Muscle layer of duodenum (tissue), 2 donors: ENCODE data around the gene C7orf57.

Experiments
- H3K27ac ChIP-seq: one replicate; pipeline ENCODE4 v1.7.0; 2013; ENCODE audit warnings: mild to moderate bottlenecking, low read length
- H3K27me3 ChIP-seq: one replicate; pipeline ENCODE4 v1.7.0; 2013; ENCODE audit warnings: low read depth, mild to moderate bottlenecking, control low read depth, low read length
- H3K36me3 ChIP-seq, 2 donors: one replicate each; pipeline ENCODE4 v1.7.0; 2013; ENCODE audit warnings: low read length in 2 of 2, control low read depth in 1 of 2, mild to moderate bottlenecking in 1 of 2; ENCODE audit not compliant: insufficient read depth in 2 of 2, control insufficient read depth in 1 of 2
- H3K4me1 ChIP-seq, 2 donors: one replicate each; pipeline ENCODE4 v1.7.0; 2013; ENCODE audit warnings: low read length in 2 of 2, mild to moderate bottlenecking in 2 of 2, control low read depth in 1 of 2, moderate library complexity in 1 of 2; ENCODE audit not compliant: insufficient read depth in 2 of 2, control insufficient read depth in 1 of 2
- H3K4me3 ChIP-seq, 2 donors: one replicate each; pipeline ENCODE4 v1.7.0; 2013; ENCODE audit warnings: low read length in 2 of 2, low read depth in 1 of 2, mild to moderate bottlenecking in 1 of 2
- H3K9me3 ChIP-seq, 2 donors: one replicate each; pipeline ENCODE4 v1.7.0; 2013; ENCODE audit warnings: low read length in 2 of 2, control low read depth in 1 of 2, mild to moderate bottlenecking in 1 of 2; ENCODE audit not compliant: control insufficient read depth in 1 of 2
- donor health status: healthy.

Gene C7orf57

GRCh38 chr7:48087349-48087748 is 52.0 kb downstream of the C7orf57 start:
- H3K27me3 ChIP-seq, result no peaks in the 10 kb centered on the region
- H3K9me3 ChIP-seq, result no peaks in the 10 kb centered on the region
- peaks cover 0 to 11% of the 10 kb centered on the region in 2 donors for H3K36me3 ChIP-seq
- peaks cover 0 to 4% of the 10 kb centered on the region in 2 donors for H3K4me1 ChIP-seq
- peak overlapping the region; percentile 31 for H3K27ac ChIP-seq
- H3K4me3 ChIP-seq, result no peak overlapping the region

GRCh38 chr7:48088559-48089045 is 53.3 kb downstream of the C7orf57 start:
- H3K27ac ChIP-seq, result peak overlapping the region; percentile 96
- H3K36me3 ChIP-seq, result peaks cover 8 to 17% of the 10 kb centered on the region in 2 donors
- no peaks in the 10 kb centered on the region for H3K27me3 ChIP-seq
- H3K4me1 ChIP-seq, result peaks cover 0 to 4% of the 10 kb centered on the region in 2 donors
- peak overlapping the region; percentile 83 to 88 for H3K4me3 ChIP-seq
- no peaks in the 10 kb centered on the region for H3K9me3 ChIP-seq

DNA sequence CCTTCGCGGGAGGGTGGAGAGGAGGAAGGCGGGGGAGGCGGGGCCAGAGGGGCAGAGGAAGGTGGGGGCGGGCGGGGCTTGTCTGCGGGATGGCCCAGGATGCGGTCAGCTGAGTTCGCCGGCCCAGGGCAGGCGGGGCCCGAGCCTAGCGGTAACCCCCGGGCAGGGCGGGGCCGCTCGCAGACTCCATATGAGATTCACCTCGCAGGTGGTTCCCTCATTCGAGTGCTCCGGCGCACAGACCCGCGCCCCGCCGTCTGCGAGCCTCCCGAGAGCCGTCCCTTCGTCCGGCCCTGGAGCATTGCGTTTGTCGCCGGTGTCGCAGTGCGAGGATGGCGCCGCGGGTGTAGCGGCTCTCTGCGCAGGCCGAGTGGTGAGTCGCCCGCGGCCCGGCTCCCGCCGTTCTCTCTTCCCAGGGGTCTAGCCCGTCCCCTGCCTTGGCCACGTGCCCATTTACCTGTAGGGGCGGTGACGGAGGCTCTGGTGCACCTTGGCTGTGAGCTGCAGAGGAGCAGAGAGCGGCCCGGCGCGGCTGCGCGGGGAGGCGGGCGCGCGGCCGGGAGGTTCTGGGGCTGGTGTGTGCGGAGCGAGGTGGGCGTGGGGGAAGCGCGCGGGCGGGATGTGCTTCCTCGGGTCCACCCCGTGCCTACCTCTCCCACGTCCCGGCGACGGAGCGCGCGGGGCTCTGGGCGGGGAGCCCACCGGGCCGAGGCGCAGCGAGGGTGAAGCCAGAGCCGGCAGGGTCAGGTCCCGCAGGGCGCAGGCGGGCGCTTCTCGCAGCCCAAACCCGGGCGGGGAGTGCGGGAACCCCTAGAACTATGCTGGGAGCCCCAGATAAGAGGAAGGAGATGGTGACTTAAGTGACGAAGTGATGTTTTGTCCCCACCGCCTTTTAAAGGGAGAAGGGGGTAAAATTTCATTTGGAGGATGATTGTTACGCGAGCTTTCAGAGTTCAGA is 54.0 kb downstream of the C7orf57 start, which contains the start of gene UPP1:
Gene UPP1 (plus strand): TSS at position 220 of the 958 bp plus-strand sequence. CDS start 5,519 bp downstream, outside the sequence.
- Histone ChIP-seq H3K4me1 (peaks cover 0 to 4% of the 10 kb centered on the region in 2 donors), H3K9me3 (no peaks in the 10 kb centered on the region), H3K4me3 (peak within 1 kb of the TSS; percentile 83 to 88), H3K27ac (peak within 1 kb of the TSS; percentile 96), H3K27me3 (no peaks in the 10 kb centered on the region), H3K36me3 (peaks cover 9 to 18% of the 10 kb centered on the region in 2 donors)

DNA sequence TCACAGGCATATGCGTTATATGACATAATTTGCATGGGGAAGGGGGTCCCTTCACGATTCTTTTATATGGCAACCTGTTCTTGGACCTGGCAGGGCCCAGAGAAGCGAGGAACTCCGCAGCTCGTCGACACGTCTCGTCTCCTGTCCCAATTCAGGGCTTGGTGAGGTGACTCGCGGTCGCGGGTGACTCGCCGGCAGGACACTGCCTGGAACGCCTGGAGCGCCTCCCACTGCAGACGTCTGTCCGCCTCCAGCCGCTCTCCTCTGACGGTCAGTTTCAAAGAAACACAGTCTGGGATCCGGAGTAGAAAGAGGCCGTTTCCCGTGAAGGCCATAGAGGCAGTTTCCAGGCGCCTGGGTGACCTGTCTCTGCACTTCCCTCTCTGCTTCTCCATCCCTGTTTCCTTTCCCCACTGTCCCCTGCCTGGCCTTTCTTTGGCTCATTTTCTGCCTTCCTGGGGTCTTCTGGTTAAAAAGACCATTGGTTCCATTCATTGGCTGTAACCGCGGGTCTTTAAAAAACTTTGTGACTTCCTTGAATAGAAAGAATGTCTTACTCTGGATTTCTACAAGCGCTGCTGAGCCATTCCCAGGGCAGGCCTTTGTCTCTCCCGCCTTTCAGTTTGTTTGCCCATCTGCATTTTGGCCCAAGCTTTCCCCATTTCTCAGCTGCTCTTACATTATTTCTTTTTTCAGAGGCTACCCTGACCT is 54.9 kb downstream of the C7orf57 start:
- Histone ChIP-seq H3K27me3 (no peaks in the 10 kb centered on the region), H3K4me1 (peaks cover 0 to 4% of the 10 kb centered on the region in 2 donors), H3K9me3 (no peaks in the 10 kb centered on the region), H3K27ac (peak overlapping the region; percentile 30), H3K36me3 (peaks cover 9 to 27% of the 10 kb centered on the region in 2 donors), H3K4me3 (peak overlapping the region; percentile 83 to 88)

GRCh38 chr7:48091506-48092433 is 56.4 kb downstream of the C7orf57 start:
- no peaks in the 10 kb centered on the region for H3K27me3 ChIP-seq
- no peaks in the 10 kb centered on the region for H3K9me3 ChIP-seq
- no peak overlapping the region for H3K4me3 ChIP-seq
- H3K36me3 ChIP-seq, result peaks cover 9 to 33% of the 10 kb centered on the region in 2 donors
- H3K27ac ChIP-seq, result no peak overlapping the region
- H3K4me1 ChIP-seq, result peaks cover 0 to 4% of the 10 kb centered on the region in 2 donors

- Histone ChIP-seq H3K4me3 (no peak overlapping the region), H3K9me3 (no peaks in the 10 kb centered on the region), H3K36me3 (peaks cover 15 to 34% of the 10 kb centered on the region in 2 donors), H3K4me1 (no peaks in the 10 kb centered on the region), H3K27me3 (no peaks in the 10 kb centered on the region), H3K27ac (no peak overlapping the region)
Measured at GRCh38 chr7:48094861-48095293, 59.5 kb downstream of the C7orf57 start.

GRCh38 chr7:48096273-48096672 is 60.9 kb downstream of the C7orf57 start:
- no peak overlapping the region for H3K4me3 ChIP-seq
- H3K9me3 ChIP-seq, result no peaks in the 10 kb centered on the region
- no peak overlapping the region for H3K27ac ChIP-seq
- H3K36me3 ChIP-seq, result peaks cover 15 to 38% of the 10 kb centered on the region in 2 donors
- H3K27me3 ChIP-seq, result no peaks in the 10 kb centered on the region
- H3K4me1 ChIP-seq, result no peaks in the 10 kb centered on the region

- Histone ChIP-seq H3K4me1 (no peaks in the 10 kb centered on the region), H3K27ac (no peak overlapping the region), H3K27me3 (no peaks in the 10 kb centered on the region), H3K36me3 (peaks cover 26 to 41% of the 10 kb centered on the region in 2 donors), H3K4me3 (no peak overlapping the region), H3K9me3 (no peaks in the 10 kb centered on the region)
Measured at GRCh38 chr7:48097521-48098231, 62.3 kb downstream of the C7orf57 start.

- Histone ChIP-seq H3K27me3 (no peaks in the 10 kb centered on the region), H3K36me3 (peaks cover 27 to 45% of the 10 kb centered on the region in 2 donors), H3K27ac (no peak overlapping the region), H3K4me3 (no peak overlapping the region), H3K4me1 (no peaks in the 10 kb centered on the region), H3K9me3 (no peaks in the 10 kb centered on the region)
Measured at GRCh38 chr7:48098846-48099245, 63.5 kb downstream of the C7orf57 start.

- H3K36me3 ChIP-seq, result peaks cover 30 to 49% of the 10 kb centered on the region in 2 donors
- H3K27me3 ChIP-seq, result no peaks in the 10 kb centered on the region
- H3K27ac ChIP-seq, result no peak overlapping the region
- H3K4me3 ChIP-seq, result no peak overlapping the region
- H3K4me1 ChIP-seq, result no peaks in the 10 kb centered on the region
- no peaks in the 10 kb centered on the region for H3K9me3 ChIP-seq
Measured at GRCh38 chr7:48099781-48100180, 64.4 kb downstream of the C7orf57 start.
